Measurements from ENCODE around the gene DTD1.

- TF ChIP-seq CTCF (IDR thresholded peaks at IDR 0.05; ENCODE audit: low read length) = no peak
- TF ChIP-seq EZH2 (IDR thresholded peaks at IDR 0.05; ENCODE audit: borderline replicate concordance, low read length) = no peak
Observed at GRCh38 chr20:18815194-18815942, 227.5 kb downstream of the DTD1 start.
